Stimulated activated CD8-positive, alpha-beta memory T cell treated with anti-CD3 and anti-CD28 coated beads, Interleukin-4, amount 100 ng/mL, for 48 hours (primary cell): ENCODE measurements around the gene SEC14L1.

Experiments
- DNase-seq: peaks from one replicate; pipeline ENCODE4 v3.0.0-alpha.2; 2020

SEC14L1 gene

DNA sequence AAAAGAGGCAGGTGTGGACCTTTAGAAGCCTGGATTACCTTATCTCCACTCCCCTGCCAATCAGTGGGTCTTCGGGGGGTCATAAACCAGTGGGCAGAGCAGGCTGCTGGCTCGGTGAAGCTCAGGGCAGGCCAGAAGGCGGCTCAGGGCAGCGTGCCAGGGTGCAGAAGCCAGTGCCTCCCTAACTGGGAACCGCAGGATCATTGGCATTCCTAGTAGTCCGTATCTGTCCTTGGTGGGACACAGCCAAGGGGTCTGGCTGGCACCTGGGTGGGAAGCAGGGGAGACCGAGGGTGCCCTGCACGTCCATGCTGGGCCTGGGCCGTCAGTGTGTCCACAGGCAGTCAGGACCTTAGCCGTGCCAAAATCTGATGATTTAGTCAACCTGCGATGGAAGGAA is 76.8 kb downstream of the SEC14L1 start:
- no peak for DNase-seq

DNA sequence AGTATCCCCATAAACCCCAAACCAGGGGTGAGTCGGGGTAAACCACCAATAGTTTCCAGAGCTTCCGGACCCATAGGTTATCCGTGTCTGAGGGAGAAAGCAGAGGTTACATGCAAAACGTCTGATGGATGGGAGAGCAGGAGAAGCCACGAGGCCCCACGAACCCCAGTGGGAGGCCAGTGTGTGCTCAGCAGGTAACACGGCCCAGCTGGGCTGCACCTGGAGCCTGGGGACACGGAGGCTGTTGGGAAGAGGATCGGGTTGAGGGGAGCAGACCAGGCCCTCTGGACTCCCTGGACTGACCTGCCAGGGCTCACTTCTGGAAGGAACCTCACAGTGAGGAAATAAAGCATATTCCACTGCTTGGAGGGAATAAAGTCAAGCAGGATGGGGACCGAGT is 78.1 kb downstream of the SEC14L1 start:
- no peak for DNase-seq

DNA sequence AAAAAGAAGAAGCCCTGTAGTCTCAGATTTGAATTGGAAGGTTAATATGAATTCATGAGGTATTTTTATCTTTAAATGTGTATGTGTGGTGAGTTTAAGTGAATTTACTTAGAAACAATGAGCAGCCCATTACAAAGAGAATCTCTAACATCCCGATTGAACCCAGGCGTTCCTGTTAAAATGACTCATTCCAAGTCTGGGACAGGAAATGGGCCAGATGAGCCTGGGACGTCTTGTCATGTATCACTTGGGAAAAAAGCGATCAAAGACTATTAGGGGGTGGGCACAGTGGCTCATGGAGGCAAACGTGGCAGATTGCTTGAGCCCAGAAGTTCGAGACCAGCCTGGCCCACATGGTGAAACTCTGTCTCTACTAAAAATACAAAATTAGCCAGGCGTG is 81.6 kb downstream of the SEC14L1 start:
- no peak for DNase-seq

DNA sequence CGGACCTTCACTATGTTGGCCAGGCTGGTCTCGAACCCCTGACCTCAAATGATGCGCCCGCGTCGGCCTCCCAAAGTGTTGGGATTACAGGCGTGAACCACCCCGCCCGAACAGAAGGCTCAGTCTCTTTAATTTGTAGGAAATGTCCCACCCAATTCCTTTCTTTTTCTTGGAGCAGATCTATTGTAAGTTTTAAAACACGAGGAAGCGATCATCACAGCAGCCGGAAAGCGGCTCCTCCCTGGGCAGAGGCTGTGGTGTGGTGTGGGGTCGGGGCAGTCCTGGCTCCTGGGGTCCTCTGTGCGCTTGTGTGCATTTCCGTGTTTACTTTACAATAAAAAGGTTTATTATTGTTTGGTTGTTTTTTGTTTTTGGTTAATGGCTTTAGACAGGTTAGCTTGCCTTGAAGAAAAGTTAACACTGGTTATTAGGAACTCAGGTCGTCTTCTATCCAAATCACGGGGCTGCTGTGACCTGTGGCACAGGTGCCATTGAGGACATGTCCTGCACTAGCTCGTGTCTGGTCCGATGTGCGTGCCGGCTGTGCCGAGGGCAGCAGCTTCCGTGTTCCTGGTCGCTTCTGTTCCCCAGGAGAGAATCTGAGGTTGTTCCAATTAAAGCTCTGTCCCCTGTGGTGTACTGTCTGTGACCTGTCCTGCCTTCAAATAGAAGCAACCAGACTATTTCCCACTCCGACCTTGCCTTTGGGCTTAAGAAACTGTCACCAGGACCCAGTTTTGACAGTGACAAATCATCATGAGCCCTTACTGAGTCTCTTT is 83.1 kb downstream of the SEC14L1 start:
- no peak for DNase-seq

DNA sequence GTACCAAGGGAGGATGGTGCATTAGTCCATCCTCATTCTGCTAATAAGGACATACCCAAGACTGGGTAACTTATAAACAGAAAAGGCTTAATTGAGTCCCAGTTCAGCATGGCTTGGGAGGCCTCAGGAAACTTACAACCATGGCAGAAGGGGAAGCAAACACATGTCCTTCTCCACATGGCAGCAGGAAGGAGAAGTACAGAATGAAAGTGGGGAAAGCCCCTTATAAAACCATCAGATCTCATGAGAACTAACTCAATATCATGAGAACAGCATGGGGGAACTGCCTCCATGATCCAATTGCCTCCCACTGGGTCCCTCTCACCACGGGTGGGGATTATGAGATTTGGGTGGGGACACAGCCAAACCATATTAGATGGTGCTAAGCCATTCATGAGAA is 84.5 kb downstream of the SEC14L1 start:
- no peak for DNase-seq

DNA sequence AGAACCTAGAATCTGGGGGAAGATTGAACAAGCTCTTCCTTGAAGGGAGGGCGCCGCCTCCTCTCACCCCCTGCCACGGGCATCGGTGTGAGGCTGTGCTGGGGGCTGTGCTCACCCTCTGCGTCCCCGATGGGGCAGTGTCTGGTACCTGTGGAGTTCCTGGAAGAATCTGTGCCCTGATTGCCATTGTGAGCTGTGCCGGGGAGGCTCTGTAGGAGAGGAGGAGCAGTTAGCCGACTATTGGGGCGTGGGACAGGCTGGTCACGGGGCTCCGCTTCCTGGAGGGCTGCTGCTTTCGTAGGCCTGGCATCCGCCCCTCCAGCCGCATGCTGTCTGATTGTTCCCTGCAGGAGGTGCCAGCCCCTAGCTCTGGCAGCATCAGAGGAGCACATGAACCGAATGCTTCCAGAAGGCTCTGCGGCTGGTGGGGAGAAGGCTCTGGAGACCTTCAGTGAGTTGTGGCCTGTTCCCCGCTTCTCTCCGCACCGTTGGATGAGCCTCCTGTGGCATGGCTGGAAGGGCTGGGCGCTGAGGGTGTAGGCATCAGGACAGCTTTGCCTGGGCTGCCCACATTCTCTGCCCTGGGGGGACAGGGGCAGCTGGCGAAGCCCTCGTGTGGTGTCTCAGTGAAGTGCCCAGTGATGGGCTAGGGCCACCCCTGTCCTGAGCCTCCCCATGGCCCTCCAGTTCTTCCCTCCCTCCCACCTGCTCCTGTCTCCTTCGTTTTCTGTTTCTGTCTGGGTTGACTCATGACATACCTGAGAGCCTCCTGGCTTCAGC is 86.9 kb downstream of the SEC14L1 start:
- no peak for DNase-seq

DNA sequence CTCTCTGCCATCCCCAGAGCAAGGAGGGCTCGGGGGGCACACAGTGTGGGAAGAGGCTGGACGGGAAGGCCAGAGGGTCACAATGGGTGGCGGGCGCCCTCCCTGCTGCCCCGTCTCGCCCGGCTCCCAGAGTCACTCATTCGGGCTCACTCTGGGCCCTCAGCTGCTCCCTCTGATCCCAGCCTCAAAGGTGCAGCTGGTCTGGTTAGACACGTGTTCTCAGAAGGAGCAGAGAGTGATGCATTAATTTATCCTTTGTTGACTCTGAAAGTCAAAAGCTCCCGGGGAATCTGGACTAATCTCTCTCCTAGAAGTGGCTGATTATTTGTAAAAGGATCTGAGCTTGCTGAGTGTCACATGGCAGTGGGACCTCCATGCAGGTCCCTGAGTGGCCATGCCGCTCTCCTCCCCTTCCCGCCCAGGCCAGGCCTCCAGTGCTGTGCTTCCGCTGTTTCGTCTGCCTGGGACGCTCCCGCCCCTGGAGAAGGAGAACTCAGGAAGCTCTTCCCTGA is 87.5 kb downstream of the SEC14L1 start:
- no peak for DNase-seq

DNA sequence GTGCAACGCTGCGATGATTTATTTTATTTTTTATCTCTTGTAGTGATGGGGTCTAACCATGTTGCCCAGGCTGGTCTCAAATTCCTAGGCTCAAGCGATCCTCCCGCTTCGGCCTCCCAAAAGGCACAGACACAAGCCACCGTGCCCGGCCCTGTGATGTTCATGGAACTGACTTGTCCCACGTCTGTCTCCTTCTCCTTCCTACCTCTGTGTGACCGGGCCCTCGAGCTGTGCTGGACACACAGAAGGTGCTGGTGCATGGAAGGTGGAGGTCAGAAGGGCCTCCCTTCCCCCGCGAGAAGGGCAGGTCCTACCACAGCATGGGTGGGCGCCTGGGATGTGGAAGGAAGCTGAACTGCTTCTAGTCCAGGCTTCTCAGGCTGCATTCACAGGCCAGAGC is 88.0 kb downstream of the SEC14L1 start:
- no peak for DNase-seq

DNA sequence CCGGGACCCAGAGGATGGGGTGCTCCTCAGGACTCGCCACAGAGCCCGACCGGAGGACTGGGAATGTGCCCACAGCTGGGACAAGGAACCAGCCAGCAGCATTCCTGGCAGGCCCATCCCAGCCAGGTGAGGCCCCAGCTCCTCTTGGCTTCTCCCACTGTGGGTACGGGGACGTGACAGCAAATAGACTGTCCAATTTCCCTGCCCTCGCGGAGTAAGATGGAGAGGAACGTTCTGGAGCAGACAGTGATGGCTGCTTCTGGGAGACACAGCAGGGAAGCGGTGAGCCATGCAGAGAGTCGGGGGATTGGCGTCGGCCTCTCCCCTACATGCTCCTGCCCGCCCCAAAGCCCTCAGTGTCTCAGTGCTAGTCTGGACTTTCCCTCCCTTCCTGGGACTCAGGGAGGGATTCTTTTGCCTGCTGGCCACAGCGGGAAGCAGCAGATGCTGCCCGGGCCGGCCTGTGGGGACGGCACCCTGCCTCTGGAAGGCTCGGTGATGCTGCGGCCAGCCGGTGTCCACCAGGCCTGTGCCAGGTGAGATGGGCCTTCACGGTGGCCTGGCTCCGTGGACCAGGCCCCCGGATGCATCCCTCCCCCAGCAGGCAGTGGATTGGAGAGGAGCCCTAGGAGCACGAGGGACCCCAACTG is 89.1 kb downstream of the SEC14L1 start:
- DNase-seq, result no peak

DNA sequence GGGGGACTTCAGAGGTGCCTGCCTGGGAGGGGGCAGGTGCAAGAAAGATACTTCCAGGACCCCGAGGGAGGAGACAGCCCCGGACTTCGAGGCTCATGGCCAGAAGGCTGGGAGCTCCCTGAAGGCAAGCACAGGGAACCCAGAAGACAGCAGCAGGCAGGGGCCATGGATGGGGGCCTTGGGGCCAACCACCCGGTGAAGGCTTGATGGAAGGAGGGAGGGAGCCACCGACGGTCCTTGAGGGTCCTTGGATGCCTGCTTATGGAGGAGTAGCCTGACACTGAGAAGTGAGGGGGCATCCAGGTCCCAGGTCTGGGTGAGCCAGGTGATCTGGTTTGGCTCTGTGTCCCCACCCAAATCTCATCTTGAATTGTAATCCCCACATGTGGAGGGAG is 89.7 kb downstream of the SEC14L1 start:
- no peak for DNase-seq

DNA sequence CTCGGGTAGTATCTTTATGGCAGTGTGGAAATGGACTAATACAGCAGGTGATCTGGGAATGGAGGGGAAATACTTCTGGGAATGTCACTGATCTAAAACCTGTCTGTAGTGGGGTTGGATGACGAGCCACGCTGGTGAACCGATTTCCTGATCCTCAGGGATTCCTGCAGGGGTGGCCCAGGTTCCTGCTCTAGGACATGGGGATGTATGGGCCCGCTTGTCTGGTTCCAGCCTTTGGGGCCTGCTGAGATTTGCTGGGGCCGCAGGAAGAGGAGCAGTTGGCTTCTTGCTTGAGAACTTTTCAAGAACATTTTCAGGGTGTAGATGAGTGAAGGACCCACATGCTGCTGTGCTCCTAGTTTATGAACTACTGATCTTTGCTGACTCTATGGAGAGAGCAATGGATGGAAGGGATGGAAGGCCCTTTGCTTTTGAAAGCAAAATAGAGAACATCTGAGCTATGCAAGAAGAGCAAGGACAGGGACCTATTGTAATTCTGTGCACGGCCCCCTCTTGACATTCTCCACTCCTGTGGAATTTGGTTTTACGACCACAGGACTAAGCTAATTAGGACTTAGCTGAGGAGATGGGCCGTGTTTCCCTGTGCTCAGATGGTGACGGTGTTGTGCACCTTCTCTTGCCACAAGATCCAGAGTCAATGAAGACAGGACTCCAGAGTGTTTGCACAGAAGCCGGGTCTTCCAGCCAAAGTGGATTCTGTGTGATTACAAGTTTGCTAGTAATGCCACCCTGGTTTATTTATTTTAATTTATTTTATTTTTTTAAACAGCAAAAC is 90.5 kb downstream of the SEC14L1 start:
- DNase-seq, result no peak

DNA sequence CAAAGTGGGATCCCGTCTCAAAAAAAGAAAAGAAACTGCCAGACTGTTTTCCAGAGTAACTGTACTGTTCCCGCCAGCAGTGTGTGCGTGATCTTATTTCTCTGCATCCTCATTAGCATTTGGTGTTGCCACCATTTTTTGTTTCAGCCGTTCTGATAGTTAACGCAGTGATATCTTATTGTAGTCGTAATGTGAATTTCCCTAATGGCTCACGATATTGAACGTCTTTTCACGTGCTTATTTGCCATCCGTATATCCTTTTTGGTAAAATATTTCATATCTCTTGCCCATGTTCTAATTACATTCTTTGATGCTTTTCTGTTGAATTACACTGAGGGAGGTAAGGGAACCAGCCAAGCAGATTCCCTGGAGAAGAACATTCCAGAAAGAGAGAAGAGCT is 92.4 kb downstream of the SEC14L1 start:
- no peak for DNase-seq

DNA sequence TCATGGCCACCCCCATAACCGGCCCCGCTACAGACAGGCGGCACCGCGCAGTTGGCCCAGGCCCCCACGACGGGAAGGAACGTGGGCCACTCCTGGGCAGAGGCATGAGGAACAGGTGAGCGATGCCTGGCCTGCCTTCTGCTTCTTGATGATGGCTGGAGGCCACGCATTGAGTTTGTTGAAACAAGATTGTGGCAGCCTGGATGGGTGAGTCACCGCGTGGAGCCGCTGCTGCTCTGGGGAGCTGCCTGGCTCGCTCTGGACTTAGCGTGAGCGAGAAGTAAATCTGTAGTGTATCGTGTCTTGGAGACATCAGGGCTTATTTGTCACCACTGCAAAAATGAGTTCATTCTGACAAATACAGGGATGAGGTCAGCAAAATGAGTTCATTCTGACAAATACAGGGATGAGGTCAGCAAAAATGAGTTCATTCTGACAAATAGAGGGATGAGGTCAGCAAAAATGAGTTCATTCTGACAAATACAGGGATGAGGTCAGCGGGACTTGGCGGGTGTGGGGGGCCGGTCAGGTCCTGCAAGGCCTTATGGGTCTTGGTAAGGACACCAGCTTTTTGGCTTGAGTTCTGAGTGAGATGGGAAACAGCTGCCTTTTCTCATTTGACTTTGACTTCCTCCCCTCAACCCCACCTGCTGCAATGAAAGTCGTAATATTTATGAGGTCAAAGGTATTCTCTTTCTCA is 93.0 kb downstream of the SEC14L1 start:
- DNase-seq, result peak; percentile 56

DNA sequence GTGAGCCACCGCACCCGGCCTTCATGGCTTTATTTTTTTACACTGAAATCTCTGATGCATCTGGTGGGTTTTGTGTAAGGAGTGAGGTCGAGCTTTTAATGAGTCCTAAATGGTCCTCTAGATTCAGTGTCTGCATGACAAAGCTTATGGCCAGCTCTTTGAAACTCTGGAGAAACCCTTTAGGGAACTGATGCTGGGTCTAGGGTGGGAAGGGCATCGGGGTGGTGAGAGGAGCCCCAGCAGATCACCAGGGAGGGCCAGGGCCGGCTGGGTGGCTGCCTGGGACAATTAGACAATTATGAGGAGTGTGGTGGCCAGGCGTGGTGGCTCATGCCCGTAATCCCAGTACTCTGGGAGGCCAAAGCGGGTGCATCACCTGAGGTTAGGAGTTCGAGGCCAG is 93.9 kb downstream of the SEC14L1 start:
- no peak for DNase-seq

DNA sequence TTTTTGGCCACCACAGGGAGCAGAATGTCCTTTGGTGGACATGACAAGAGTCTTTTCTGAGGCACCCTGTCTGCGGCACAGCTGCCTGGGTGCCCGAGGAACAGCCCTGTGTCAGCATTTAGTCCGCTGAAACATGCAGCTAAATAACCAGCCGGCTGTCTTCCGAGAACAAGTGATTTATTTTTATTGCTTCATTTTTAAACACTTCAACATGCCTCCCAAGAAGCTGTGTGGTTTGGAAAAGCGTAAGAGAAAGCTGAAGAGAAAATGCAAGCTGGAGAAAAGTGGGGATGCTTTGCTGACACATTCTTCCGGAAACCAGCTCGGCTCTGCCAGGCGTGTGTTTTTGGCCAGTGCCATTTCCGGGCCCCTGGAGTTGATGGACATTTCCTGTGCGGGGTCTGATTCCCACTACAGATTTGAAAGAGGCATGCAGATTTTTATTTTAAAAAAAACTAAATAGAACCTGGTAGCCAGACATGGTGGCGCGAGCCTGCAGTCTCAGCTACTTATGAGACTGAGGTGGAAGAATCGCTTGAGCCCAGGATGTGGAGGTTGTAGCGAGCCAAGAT is 94.7 kb downstream of the SEC14L1 start:
- peak; percentile 47 for DNase-seq

DNA sequence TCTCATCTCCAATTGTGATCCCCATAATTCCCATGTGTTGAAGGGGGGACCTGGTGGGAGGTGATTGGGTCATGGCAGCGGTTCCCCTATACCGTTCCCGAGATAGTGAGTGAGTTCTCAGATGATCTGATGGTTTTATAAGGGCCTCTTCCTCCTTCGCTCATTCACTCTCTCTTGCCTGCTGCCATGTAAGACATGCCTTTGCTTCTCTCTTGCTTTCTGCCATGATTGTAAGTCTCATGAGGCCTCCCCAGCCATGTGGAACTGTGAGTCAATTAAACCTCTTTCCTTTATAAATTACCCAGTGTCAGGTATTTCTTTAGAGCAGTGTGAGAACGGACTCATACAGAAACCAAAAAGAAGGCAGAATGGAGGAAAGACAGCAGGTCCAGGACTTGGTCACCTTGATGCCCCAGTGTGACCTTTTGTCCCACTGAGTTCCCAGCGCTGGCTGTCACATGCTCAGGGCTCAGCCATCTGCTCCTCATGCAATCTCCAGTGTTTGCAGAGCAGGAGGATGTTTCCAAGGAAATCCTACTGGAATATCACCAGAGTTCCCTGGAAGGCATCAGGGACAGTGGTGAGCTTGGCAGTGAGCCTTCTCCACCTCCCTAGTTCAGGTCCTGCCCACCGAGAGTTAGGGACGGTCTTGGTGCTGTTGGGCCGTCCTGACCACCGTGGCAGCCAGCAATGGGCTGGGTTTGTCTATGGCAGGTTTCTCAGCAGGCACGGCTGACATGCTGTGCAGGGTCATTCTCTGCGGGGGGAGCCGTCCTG is 96.7 kb downstream of the SEC14L1 start:
- DNase-seq, result no peak

DNA sequence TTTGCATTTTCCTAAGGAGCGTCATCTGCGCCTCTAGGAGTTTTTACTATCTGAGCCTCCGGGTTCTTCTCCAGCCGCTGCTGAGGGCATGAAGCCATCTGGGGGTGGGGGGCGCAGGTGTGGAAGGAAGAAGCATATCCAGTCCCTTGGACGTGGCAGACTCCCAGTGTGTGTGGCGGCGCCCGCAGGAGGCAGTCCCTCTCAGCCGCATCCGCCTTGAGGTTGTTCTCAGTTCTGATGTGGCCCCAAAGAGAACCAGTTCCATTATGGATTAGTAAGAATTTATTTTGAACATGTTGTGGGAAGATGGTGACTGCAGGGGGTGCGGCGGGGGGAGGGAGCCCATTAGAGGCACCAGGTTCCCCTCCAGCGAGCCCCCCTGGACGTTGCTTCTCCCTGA is 100.2 kb downstream of the SEC14L1 start:
- DNase-seq, result no peak

DNA sequence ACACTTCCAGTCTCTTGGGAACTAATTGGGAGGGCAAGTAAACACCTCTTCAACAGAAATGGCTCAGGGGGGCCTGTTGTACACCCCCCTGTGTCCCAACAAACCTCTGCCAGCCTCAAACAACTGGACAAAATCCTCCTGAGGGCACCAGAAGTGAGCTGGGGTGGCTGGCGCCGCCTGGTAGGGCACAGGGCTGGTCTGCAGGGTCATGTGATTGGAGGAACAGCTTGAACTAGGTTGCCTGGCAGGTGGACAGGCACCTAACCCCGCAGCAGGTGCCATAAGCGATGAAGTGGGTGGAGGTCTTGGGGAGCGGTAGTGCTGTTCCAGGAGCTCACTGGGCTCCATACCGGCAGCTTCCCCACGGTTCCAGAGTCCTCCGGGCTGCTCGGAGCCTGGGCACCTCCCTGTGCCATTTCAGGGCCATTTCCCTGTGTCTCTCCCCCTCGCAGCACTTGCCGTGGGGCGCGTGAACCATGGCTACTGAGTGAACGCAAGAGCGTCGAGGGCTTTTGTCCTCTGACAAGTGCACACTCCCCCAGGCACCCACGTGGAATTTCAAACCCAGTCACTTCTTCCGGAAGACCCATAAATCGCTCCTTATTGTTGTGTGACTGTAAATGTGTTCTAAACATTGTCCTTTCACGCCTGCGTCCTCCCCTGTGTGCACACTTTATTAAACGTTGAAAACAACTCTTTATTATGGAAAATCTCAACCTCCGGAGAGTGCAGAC is 101.5 kb downstream of the SEC14L1 start:
- no peak for DNase-seq

DNA sequence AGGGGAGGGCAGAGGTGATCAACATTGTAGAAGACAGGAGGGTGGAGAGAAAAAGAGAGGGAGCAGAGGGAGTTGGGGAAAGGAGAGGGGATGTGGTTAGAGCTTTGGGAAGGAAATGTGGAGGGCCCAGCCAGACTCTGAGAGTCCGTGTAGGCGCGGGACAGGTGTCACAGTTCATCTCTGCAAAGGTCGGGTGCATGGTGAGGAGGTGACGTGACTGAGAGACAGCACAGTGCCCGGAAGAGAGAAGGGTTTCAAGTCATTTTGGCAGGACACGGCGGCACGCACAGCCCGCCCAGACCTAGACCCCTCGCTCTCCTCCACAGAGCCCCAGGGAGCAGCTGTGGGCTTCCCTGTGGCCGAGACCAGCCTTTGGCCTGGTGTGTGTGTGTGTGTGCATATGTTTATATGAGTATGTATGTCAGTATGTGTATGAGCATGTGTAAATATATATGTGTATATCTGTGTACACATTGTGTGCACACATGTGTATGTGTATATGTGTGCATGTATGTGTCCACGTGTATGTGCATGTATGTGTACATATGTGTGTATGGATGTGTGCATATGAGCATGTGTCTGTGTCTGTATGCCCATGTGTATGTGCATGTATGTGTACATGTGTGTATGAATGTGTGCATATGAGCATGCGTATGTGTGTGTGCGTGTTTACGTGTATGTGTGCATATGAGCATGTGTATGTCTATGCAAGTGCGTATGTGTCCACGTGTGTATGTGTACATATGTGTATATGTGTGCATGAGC is 104.6 kb downstream of the SEC14L1 start:
- no peak for DNase-seq
